Head of caudate nucleus (tissue), 42 donors: ENCODE measurements around the gene RNF144B.

ENCODE experiments used
- DNase-seq, 42 donors: peaks; one replicate each; pipeline versions ENCODE4 v3.0.0 to v3.0.0-alpha.2; 2020 to 2021; ENCODE audit warnings: mixed read lengths in 7 of 42
- intact Hi-C: fragments of 100-400 bp; cut with DNase I; formaldehyde crosslinking; loops from one replicate; pipeline ENCODE4 v1.15.0; 2022

Gene RNF144B

DNA sequence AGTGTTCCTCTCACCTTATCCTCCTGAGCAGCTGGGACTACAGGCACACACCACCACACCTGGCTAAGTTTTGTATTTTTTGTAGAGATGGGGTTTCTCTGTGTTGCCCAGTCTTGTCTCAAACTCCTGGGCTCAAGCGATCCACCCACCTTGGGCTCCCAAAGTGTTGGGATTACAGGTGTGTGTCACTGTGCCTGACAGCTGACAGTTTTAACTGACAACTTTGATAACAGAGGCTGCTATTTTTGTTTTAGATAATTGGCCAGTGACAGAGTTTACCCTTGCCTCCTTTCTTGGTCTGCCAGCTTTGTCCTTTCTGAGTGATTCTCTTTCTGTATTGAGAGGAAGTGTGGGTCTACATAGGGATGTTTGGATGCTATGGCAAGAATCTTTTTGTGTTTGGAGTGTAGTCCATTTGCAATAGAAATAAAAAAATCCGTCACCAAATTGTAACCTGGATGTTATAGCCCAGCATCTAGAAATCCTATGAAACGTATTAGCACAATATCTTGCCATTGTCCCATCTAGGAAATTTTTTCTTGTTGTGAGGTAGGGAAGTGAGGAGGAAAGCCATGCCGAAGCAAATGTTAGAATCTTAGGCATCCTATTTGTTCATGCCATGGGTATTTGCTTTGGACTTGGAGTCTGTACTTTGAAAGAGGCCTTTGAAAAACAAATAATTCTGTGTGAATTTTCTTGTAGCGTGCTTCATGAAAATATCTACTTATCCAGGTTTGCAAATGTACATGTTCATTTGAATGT, 80.8 kb downstream of the RNF144B start:
- intact Hi-C loops = no loop called here
- no peak for DNase-seq

DNA sequence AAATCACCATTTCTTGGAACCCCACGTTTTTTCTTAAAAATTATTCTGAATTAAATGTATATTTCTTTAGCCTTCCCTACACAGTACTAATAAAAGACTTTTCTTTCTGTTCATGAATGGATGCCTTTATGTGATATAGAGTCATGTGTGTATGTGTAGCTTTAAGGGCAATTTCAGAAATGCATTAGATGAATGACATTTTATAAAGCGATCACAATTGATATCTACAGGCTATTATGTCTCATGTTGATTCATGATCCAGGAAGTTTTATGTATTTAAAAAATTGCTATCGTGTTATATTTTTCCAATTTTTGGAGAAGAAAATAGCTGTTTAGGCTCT, 81.3 kb downstream of the RNF144B start:
- intact Hi-C loops = no loop called here
- DNase-seq = no peak

DNA sequence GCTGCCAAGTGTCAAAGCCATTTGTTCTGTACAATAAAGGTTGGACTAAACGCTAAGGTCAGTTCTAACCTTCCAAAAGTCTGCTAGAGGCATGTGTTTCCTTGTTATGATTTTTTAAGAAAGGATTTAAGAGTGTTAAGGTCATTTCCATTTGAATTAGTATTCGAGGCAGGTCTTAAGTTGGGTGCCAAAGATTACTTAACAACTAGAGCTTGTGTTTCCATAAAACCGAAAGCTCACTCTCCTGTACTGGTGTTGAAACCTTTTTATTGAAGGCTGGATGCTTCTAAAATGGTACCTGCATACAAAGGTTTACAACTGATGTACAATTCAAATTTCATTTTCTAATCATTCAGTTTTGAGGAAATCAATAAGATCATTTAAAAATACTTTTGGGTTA, 82.4 kb downstream of the RNF144B start:
- no peak for DNase-seq
- intact Hi-C loops = no loop called here

DNA sequence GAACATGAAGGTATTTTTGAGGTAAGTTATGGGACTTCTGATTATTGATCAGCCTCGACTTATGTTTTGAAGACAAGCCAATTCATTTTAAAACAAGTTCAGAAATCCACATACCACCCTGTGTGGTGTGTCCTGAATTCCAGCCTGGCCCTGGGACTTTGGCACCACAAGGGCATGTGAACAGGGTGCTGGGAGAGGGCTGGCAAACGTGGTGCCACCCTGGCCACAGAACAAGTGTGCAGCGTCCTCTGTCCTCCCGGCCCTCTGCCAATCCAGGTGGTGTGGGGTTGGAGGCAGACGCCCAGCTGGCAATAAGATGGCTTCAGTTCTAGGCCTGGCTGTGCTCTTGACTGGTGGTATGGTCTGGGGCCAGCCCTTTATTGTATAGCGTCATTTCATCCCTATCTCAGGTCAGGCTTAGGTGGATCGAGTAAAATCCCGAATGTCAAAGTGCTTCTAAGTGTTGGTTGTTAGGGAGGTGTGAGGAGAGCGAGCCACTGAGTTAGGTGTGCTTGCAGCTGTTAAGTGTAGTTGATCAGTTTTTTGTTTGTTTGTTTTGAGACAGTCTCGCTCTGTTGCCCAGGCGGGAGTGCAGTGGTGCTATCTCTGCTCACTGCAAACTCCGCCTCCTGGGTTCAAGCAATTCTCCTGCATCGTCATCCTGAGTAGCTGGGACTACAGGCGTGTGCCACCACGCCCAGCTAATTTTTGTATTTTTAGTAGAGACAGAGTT, 84.2 kb downstream of the RNF144B start:
- intact Hi-C loops = no loop called here
- DNase-seq = no peak

DNA sequence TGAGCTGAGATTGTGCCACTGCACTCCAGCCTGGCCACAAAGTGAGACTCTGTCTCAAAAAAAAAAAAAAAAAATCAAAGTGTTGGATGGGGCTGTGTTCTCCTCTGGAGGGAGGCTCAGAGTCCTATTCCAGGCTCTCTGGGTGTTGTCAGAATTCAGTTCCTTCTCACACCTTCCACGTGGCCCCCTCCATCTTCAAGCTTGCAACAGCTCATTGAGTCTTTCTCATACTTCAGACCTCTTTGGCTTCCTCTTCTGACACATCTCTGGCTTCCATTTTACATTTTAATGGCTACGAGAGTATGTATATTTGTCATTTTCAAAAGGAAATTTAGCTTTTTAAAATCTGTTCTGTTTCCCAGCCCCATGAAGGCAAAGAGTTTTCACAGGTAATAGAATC, 85.8 kb downstream of the RNF144B start:
- no peak for DNase-seq
- intact Hi-C loops = no loop called here

DNA sequence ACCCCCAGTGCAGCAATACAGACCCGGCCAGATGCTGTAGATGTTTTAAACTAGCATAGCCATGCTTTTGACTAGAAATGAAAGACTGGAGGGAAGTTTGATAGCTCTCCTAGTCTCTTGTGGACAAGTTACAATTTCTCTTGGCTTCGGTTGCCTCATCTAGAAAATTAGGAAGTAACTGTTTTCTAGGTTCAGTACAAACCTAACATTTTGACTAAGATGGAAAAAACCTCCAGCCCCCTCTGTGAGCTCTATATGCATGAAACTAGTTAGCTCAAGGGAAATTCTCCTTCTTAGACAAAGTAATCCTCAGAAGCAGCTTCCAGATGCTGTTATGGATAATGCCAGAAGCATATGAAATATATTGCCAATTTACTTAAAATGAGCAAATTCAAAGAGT, 86.6 kb downstream of the RNF144B start:
- DNase-seq = no peak
- intact Hi-C loops = no loop called here

DNA sequence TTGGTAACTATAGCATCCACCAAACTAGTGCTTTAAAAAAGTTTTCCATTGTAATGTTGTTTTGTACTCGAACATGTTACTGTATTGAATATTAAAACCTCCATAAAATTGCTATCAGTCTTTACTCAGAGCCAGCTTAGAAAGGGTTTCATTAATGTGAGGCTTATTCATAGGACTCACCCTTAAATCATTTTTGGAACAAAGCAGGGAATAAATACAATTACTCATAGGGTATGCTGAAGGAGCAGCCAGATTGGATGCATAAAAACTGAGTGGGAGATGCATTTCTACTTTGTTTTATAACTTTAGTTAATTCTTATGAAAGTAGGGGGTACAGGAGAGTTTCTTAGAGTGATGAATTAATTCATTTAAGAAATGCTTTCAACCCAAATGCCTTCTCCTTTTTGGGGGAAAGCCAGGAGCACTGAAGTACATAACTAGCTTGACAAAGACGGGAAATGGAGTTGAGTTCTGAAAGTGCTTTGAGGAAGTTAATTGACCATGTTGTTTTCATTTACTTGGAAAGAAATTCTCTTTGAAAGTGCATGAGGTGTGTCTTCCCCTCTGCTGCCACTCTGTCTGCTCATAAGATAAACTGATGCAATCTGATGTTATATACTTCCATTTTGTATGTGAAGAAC, 90.3 kb downstream of the RNF144B start:
- intact Hi-C loops = no loop called here
- no peak for DNase-seq

DNA sequence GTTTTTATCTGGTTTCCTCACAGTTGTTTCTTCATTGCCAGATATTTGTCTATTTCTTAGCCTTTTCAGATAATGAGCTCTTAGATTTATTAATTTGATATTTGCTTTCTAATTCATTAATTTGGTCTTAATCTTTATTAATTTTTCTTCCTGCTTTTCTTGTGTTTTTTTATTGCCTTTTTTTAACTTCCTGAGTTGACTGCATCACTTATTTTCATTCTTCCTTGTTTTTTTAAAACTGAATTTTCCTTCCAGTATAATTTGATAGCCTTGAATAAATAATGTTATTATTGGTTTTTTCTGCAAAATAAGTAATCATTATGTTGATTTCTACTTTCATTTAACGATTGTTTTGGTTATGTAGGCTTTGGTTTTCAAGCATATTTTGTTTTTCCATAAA, 91.5 kb downstream of the RNF144B start:
- intact Hi-C loops = no loop called here
- DNase-seq = no peak

DNA sequence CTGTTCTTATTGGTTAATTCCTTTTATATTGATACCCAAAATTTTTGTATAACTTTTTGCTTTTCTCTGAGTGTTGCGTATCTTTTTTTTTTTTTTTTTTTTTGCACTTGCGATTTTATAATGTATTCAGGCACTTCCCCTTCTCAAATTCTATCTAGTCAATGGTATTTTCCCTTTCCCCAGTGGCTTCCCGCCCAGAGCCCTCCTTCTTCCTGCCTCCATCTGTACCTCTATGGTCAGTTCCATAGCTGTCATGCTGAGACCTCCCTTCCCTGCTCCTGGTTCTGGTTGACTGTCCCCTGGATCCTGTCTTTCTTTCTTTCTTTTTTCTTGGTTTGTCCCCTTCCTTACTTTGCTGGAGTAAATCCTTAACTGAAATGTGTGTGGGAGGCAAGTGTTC, 94.7 kb downstream of the RNF144B start:
- no peak for DNase-seq
- intact Hi-C loops = no loop called here

DNA sequence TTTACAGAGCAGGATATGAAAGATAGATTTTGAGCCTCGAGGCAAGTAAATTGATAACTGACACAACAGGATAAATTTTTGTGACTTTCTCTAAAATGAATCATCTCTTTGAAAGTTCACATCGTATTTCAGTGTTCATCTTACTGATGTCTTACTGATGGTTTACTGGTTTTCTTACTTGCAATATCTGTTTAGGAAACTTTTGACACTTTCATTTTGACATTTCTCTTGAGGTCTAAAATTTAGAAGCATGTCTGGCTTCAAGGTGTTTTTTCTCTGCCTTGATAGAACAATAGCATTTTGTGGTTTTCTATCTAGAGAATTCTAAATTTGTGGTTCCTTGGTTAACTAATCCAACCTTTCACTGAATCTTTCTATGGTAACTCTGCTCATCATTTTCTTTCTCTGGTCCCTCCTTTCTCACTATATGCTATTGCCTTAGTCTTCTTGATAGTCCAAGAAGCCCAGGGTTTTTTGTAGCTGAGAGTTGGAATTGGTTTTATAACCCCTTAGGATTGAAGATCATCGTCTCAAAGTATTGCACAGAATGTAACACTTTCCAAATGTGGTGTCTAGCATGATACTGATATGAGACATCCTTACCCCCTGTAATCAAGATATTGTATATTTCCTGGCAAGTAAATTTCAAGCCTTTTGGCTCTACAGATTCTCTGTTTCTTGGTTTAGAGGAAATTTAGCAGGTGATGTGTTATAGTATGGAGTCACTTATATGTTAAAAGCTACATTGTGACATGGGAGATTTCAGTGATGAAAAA, 98.7 kb downstream of the RNF144B start:
- intact Hi-C loops = no loop called here
- DNase-seq = no peak

DNA sequence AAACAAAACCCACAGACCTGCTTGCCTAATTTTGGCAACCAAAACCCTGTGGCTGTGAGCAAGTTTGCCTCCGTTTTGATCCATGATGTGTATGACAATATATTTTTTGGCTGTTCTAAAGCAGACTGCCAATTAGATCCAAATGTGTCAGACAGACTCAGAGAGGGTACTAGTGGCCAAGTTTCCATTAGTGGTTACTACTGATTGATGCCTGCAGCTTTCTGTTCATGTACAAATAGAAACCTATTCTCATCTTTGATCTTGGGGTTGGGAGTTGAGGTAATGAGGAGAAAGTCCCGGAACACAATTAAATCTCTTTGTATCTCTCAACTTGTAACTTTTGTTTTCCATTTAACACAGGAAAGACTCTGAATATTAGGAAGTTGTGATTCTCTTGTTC, 100.9 kb downstream of the RNF144B start:
- intact Hi-C loops = no loop called here

DNA sequence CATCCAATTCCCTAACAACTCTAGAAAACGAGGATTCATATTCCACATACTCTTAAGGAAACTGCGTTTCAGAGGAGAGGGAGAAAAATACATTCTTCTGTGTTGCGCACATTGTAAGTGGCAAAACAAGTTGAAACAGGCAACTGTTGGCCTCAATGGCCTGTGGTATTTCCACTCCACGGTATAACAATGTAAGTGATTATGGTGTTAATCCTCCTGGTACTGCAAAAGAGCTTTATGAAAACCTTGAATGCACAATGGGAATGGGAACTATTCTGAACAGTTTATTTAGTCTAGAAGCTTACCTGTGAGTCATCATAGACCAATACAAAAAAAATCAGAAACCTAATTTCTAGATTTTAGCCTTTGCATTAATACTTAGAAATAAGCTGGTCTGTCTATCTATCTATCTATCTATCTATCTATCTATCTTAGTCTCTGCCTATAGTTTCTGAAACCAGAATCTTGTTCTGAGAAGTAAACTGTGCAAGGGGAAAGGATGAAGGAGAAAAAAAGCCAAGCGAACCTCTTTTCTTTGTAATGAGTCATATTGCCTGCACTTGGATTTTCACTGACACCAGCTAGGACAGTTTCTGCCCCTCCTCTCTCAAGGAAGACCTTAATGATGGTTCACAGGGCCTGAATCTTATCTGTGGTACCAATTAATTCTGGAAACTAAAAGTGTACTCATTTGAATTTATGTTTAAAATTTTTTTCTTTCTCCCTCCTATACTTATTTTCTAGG, 101.5 kb downstream of the RNF144B start:
- DNase-seq = no peak
- intact Hi-C loops = no loop called here

More for the DNA sequence above, 100.9 kb downstream of the RNF144B start:
- DNase-seq = no peak

DNA sequence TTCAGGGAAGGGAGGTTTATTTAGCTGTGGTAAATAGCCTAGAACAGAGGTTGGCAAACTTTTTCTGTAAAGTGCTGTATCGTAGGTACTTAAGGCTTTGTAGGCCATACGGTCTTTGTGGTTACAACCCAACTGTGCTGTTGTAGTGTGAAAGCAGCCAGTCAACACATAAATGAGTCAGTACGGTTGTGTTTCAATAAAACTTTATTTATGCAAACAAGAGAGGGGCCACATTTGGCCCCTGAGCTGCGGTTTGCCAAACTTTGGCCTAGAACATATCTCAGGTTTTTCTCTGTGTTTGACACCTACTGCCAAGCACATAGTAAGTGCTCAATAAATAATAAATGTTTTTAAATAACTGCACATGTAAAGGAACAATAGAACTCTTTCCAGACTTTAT, 102.2 kb downstream of the RNF144B start:
- intact Hi-C loops = no loop called here
- DNase-seq = no peak

DNA sequence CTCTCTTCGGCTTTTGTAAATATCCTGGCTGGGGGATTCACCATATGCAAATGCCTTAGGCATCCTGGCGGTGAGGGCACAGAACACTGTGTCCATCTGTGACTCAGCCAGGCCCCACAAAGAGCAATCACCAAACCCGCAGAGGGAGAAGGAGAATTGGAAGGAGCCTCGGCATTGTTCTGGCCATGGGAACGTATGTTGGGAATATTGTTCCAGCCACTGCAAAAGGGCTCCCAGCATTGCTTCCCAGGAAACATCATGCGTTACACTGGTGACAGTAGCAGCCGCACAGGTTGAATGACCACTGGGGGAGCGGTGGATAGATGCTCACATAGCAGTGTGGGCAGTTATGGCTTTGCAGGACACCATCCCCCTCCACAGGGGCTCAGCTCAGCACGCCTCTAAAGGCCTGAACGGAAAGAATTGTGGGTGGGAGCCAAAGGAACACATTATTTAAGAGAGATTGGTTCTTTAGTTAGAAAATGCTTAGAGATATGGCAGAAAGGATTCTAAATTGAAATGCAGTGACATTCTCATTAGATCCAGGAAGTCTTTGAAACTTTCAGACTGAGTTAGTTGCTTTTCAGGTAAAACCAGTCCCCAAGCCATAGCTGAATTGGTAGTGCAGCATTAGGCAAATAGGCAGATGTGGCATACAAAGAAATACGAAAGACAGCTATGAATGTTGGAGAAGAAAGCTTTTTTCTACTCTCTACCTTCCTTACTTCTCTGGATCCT, 104.3 kb downstream of the RNF144B start:
- no peak for DNase-seq
- intact Hi-C loops = no loop called here

DNA sequence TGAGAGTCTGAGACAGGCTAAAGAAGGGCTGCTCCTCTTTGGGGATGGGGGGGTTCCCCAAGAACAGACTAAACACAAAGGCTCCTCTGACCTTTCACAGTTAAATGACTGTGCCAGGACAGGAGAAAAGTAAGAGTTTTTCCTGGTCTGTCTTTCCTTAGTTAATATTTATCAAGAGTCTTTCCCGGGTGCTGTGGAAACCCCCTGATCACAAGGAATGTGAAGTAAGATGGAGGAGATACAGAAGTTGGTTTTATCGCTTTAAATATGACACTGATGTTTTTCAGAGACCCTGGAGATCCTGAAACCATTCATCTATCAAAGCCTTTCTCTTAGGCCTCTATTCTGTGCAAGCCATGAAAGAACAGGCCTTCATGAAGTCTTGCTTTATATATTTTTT, 105.8 kb downstream of the RNF144B start:
- intact Hi-C loops = no loop called here
- no peak for DNase-seq

DNA sequence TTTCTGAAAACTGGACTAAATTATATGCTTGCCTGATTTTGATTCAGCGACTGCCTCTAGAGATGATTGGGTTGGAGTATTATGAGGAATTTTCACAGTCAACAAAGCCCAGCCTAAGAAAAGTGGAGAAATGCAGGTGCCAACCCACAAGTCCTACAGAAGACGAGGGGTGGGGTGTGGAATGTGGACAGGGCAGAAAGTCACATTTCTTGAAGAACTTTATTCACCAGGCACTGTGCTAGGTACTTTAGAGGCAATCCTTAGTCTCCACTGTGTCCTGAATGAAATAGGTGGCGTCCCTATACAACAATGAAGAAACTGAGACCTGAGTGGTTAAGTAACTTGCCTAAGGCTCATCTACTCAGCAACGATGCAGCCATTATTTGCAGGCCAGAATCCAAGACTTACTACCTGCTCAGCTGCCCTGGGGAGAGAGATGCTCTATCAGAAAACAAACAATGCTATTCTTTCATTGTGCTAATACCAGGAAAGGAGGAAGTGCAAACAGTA, 106.3 kb downstream of the RNF144B start:
- intact Hi-C loops = no loop called here
- DNase-seq = no peak

DNA sequence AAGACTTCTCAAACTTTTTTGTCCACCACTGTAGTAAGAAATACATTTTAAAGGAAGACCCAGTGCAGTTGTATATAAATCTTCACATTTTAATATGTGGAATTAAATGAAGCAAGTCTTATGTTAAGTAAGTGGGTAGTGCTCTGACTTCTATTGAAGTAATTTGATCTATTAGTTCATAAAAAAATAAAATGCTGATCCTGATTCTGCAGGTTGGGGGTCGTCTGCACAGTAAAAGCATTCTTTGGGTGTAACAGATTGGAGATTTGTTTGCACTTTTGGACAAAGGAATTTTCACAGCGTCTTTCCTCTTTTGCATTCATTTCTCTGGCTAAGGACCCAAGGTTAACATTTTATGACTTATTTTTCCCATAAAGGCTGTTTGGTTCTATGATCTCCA, 106.8 kb downstream of the RNF144B start:
- intact Hi-C loops = no loop called here
- no peak for DNase-seq

DNA sequence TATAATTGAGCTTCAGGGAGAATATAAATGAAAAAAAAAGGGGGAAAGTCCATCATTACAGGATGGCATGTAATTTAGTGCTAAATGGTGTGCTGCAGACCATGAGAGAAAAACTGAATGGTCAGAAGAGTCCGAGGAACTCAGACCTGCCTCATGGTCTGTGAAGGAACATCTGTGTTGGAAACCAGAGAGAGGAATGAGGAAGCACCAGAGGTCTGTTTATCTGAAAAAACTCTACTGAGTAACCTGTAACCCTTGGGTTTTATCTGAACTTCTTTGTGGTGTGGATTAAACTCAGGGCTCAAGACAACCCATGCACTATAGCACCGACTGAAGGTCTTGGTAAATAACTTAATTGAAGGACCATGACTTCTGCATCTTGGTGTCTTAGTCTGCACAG, 108.1 kb downstream of the RNF144B start:
- intact Hi-C loops = no loop called here
- DNase-seq = no peak
